Posterior cingulate gyrus (tissue), 11 donors: Measurements from ENCODE around the gene PTPN14.

Source experiments
- DNase-seq, 10 donors: peaks; one replicate each; pipeline versions ENCODE4 v3.0.0 to v3.0.0-alpha.2; 2020 to 2021; ENCODE audit warnings: mixed read lengths in 3 of 10
- intact Hi-C: fragments of 100-400 bp; cut with DNase I; formaldehyde crosslinking; loops from one replicate; pipeline ENCODE4 v1.15.1; 2023

The PTPN14 gene

GRCh38 chr1:214460304-214460916, 91.0 kb downstream of the PTPN14 start:
- DNase-seq, result no peak
- intact Hi-C loops, result no loop called here

DNA sequence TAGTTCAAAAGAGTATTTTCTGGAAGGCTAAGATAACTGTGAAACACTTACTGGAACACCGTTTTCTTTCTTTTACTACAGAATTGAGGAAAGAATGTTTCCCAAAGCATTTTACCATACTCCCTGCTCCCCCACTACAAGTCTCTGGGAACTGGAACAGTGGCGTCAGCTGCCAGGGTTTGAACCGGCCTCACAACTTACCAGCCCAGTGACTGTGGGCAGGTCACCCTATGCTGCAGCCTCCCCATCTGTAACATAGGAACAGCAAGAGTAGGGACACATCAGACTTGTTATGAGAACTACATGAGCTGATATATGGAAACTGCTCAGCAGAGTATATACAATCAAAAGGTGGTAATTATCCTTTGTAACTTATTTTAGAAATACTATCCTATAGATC, 91.5 kb downstream of the PTPN14 start:
- intact Hi-C loops, result loop anchor here (10.0 kb wide), 1 partner anchor 85 kb away; no protein-coding TSS in a partner anchor
- no peak for DNase-seq

DNA sequence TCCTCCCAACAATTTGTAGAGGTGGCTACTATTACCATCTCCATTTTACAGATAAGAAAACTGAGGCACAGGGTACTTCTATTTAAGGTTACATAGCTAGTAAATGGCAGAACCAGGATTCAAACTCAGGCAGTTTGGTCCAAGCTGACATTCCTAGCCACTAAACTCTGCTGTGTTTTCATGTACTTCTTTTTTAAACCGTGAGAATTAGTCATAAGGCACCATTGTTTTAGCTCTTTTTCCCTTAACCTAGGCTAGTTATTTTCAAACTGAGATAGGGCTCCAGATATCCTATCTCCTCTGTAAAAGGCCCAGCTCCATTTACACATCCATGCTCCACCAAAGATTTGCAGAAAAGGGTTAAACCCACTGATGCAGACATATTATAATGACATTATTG, 92.9 kb downstream of the PTPN14 start:
- DNase-seq, result no peak
- intact Hi-C loops, result loop anchor here (10.0 kb wide), 1 partner anchor 86 kb away; no protein-coding TSS in a partner anchor

DNA sequence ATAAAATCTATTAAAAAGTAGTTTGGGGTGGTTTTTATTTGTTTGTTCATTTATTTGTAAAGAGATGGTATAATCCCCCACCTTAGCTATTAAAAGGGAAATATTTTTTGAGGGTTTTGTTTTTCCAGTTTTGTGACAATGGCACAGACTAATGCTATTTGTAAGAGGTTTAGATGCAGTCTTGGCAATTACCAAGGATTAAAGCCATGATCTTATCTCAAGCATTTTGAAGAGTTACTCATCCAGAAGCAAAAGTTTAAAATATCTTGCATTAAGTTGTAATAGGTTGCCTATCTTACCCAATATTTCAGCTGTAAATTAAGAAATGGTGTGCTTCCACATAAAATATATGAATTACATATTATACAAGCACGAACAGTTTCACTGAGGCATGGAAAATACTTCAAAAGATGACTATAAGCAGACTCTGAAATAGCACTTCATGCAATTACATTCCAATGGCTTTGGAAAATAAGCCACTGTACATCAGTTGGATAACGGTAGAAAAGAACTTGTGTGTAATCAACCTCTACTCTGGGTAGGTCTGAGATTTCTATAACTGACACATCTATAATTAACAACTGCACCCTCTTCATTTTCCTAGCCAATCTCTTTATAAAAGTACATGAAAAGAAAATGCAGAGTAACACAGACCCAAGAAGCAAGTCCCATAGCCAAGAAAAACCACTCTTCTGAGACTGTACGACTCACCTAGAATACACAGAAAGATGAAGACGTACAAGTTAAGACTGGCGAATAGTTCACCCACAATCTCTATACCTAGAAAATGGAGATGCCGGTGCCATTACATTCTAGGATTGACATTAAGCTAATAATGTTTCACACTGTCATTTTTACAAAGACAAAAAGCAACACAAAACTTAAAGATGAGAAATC, 95.2 kb downstream of the PTPN14 start:
- intact Hi-C loops, result loop anchor here (10.0 kb wide), 1 partner anchor 89 kb away; no protein-coding TSS in a partner anchor
- DNase-seq, result no peak

DNA sequence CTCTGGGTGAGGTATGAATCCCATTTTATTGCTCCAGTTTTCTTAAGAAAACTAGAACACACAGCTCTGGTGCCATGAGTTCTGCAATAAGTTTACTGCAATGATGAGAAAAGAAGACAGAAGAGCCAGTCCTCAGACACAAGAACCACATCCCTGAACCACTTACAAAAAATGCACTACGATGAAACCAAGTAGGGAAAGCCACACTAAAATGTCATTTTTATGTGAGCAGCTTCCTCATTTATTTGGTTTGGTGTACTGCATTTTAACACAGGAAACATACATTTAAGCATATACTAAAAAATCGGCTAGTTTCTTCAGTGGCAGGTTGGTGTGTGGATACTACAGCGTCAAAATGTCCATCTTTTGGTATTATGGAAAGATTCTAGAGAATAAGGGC, 95.9 kb downstream of the PTPN14 start:
- DNase-seq, result no peak
- intact Hi-C loops, result loop anchor here (10.0 kb wide), 1 partner anchor 89 kb away; no protein-coding TSS in a partner anchor

GRCh38 chr1:214454569-214455396, 96.6 kb downstream of the PTPN14 start:
- no peak for DNase-seq
- intact Hi-C loops, result loop anchor here (10.0 kb wide), 1 partner anchor 90 kb away; no protein-coding TSS in a partner anchor

GRCh38 chr1:214453109-214453722, 98.2 kb downstream of the PTPN14 start:
- intact Hi-C loops, result loop anchor here (10.0 kb wide), 1 partner anchor 92 kb away; no protein-coding TSS in a partner anchor
- DNase-seq, result no peak

- peak in 1 of 10 donors; percentile 52 for DNase-seq
- intact Hi-C loops, result loop anchor here (10.0 kb wide), 1 partner anchor 93 kb away; no protein-coding TSS in a partner anchor
Observed at GRCh38 chr1:214452152-214452784, 99.1 kb downstream of the PTPN14 start.

DNA sequence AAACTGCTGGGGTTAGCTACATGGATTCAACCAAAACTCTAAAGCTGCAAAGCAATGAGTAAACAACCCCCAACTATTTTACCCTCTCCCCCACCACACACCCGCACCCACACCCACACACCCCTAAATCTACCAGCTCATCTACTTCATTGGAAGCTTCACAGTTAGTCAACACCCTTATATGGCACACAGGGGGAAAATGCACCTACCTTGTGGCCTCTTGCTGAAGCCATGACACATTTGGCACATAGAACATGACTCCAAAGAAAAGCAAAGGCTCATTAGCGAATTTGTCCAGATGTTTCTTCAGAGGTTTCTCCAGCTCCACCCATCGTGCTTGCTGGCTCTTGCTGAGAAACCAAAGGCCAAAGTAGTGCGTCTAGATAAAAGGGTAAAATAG, 99.8 kb downstream of the PTPN14 start:
- no peak for DNase-seq
- intact Hi-C loops, result loop anchor here (10.0 kb wide), 1 partner anchor 93 kb away; no protein-coding TSS in a partner anchor

DNA sequence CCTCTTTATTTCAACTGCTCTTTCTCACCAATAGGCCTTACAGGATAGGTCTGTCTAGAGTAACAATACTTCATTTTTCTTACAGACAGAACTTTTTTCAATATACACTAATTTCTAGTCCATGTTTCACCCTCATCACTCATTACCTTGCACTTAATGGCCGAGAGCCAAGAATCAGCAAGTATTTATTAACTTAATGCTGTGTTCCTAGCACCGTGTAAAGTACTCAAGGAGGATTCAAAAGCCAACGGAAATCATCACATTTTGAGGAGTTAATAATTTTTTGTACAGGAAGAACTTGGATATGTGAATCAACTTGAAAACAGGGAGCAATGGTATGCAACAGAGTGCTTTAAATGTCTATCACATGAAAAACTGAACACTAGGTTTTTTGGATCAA, 102.0 kb downstream of the PTPN14 start:
- no peak for DNase-seq
- intact Hi-C loops, result no loop called here

DNA sequence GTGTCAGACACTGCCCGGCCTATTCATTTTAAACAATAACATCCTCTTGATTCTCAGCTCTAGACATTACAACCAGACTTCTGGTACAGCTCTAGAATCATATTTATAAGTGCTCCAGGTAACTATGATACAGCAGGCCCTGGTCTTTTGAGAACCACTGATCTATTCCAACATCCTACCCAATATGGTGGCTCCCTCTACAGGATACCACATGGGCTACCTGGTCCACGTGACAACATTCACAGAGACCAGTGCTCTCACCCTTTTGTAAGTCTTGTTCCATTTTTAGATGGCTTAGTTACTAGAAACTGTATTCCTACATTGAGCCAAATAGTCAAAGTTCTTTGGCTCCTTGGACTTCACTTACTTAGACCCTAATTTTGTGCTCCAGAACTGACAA, 102.9 kb downstream of the PTPN14 start:
- DNase-seq, result no peak
- intact Hi-C loops, result no loop called here

DNA sequence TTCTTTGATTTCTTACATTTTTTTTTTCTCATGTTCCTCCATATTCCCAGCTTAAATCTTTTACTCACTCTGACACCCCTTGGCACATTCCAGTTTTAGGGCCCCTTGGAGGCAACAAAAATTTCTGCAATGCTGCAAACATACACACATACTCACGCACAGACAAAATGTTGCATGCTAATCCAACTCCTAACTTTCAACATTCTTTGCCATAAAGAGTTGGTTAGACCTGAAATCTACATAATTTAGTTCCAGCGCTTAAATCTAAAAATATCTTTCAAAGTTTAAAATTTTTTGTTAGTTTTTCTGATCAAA, 103.9 kb downstream of the PTPN14 start:
- no peak for DNase-seq
- intact Hi-C loops, result no loop called here

GRCh38 chr1:214446772-214447556, 104.4 kb downstream of the PTPN14 start:
- intact Hi-C loops, result no loop called here
- peak in 3 of 10 donors; percentile 22 to 60 (median 29) for DNase-seq

DNA sequence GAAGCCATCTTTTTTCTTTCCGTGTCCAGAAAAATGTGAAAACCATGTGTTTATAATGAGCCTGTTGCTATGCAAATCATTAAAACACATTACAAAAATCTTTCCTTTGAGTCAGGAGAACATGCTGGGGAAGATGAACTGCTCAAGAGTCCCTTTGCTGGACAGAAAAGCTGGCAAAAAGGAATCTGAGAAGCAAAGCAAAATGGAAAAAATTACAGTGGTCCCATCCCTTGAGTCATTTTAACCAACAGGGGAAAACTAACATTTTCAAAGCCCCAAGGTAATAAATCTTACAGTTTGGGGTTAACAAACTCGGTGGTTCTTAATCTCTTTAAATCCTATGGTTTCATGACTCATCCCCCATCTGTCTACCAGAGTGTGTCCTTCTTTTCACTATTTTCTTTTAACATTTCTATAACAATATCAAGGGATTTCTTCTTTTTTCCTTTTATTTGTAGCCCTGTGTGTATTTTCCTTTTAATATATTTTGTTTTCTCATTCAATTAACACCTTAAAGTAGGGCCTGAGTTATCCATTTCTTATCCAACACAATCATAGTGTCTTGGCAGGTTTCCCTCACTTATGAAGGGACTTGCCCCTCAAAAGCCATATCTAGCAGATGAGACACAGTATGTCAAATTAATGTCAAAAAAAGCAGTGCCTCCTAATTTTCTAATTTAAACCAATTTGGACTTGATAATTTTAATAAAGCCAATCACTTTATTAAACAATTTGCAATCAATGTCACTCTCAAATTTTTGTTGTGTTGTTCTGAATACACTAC, 105.4 kb downstream of the PTPN14 start:
- intact Hi-C loops, result no loop called here
- DNase-seq, result no peak

DNA sequence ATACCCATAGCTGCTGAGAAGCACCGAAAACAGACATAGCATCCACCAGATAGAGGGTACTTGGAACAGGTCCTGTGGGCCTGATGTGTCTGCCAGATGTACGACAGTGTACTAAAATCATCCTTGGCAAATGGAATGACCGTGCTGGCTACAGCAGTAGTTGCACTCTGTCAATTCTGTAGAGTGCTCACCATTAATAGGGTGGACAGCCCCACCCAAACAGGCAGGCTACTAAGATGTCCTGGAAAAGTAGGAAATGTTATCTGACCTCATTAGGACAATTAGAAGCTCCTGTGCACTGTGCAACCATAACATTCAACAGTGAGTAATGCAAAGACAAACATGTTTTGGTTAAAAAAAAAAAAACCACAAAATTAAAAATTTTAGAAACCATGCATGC, 106.2 kb downstream of the PTPN14 start:
- intact Hi-C loops, result no loop called here
- no peak for DNase-seq

GRCh38 chr1:214444182-214444939, 107.0 kb downstream of the PTPN14 start:
- intact Hi-C loops, result no loop called here
- DNase-seq, result no peak

- no peak for DNase-seq
- intact Hi-C loops, result no loop called here
Observed at GRCh38 chr1:214441119-214441518, 110.3 kb downstream of the PTPN14 start.
